Panc1 (cell line): ENCODE measurements around the gene CACNA1C. TPM values are rescaled to one million over a fixed set of nuclear protein-coding genes. Genes with fewer than 3 reads are reported as not detected.

Experiments used
- ATAC-seq: fragments of 200-7000 bp; cut with Tn5 transposase; 2 replicates; pipeline ENCODE4 v1.9.1; 2020; ENCODE audit warnings: mild to moderate bottlenecking, moderate library complexity
- BruUV-seq: library from RNA; stranded (reverse); fragments of 400-500 nt; replicated peaks from 2 replicates; lab custom pipeline; 2021; lab: Mats Ljungman, UMichigan
- CTCF ChIA-PET: fragments of 300-600 bp; sonication (Branson Sonifier 250); formaldehyde crosslinking; loops from one replicate; lab custom pipeline; 2022; ENCODE audit warnings: antibody characterized with exemption; lab: Charles Lee
- POLR2A ChIA-PET: fragments of 300-600 bp; sonication (Branson Sonifier 250); formaldehyde crosslinking; loops from one replicate; lab custom pipeline; 2022; ENCODE audit warnings: antibody characterized with exemption; lab: Charles Lee
- DNase-seq: peaks from one replicate; pipeline ENCODE4 v3.0.0-alpha.2; 2010; ENCODE audit warnings: low read depth, low spot score
- H3K27ac ChIP-seq: 2 replicates; pipeline ENCODE4 v1.5.1; 2011; ENCODE audit warnings: mild to moderate bottlenecking, low read length, inconsistent platforms
- H3K27me3 ChIP-seq: fragments of 200-500 bp; sonication (Bioruptor generic); 2 replicates; pipeline ENCODE4 v1.6.0; 2014; ENCODE audit warnings: low read length, inconsistent platforms; ENCODE audit not compliant: control insufficient read depth, insufficient read depth
- H3K36me3 ChIP-seq: fragments of 200-500 bp; sonication (Bioruptor generic); 2 replicates; pipeline ENCODE4 v1.5.1; 2014; ENCODE audit warnings: inconsistent platforms, mild to moderate bottlenecking, low read length, moderate library complexity; ENCODE audit not compliant: control insufficient read depth, insufficient read depth
- H3K4me1 ChIP-seq: 2 replicates; pipeline ENCODE4 v1.5.1; 2011; ENCODE audit warnings: inconsistent platforms, mild to moderate bottlenecking, low read length, moderate library complexity; ENCODE audit not compliant: control insufficient read depth, insufficient read depth
- H3K4me3 ChIP-seq, 2 experiments: 2 replicates each; pipeline ENCODE4 v1.5.1; 2011 to 2012; ENCODE audit warnings: low read depth in 2 of 2, low read length in 2 of 2, mild to moderate bottlenecking in 2 of 2, inconsistent platforms in 1 of 2, moderate library complexity in 1 of 2
- H3K9me3 ChIP-seq: fragments of 200-500 bp; sonication (Bioruptor generic); 2 replicates; pipeline ENCODE4 v1.5.1; 2014; ENCODE audit warnings: low read depth, mild to moderate bottlenecking, inconsistent platforms, low read length, moderate library complexity; ENCODE audit not compliant: control insufficient read depth, insufficient read depth
- CTCF ChIP-seq: fragments of 450-650 bp; IDR thresholded peaks from 2 replicates; pipeline ENCODE4 v1.5.1; 2017; ENCODE audit warnings: mild to moderate bottlenecking
- POLR2AphosphoS5 ChIP-seq: IDR thresholded peaks from 2 replicates; pipeline ENCODE4 v1.6.1; 2012; ENCODE audit warnings: mild to moderate bottlenecking, low read depth, low read length, moderate library complexity
- REST ChIP-seq, 2 experiments: IDR thresholded peaks; 2 replicates each; pipeline ENCODE4 v1.6.1; 2011 to 2012; ENCODE audit warnings: low read depth in 2 of 2, control low read depth in 1 of 2, low read length in 1 of 2, mild to moderate bottlenecking in 1 of 2, moderate library complexity in 1 of 2; ENCODE audit not compliant: insufficient read depth in 1 of 2
- SIN3A ChIP-seq: IDR thresholded peaks from 2 replicates; pipeline ENCODE4 v1.6.1; 2012; ENCODE audit warnings: low read depth, mild to moderate bottlenecking, low read length, moderate library complexity, borderline replicate concordance; ENCODE audit not compliant: insufficient read depth
- TCF7L2 ChIP-seq: IDR thresholded peaks from 2 replicates; pipeline ENCODE4 v1.6.1; 2011; ENCODE audit warnings: mild to moderate bottlenecking, low read depth, low read length, inconsistent platforms
- in situ Hi-C: cut with HindIII; loops from 2 replicates; pipeline ENCODE4 v1.10.0; 2016; ENCODE audit warnings: low sequenced_read_pairs, low pct_unique_long_range_greater_than_20kb
- intact Hi-C: fragments of 100-400 bp; cut with micrococcal nuclease; formaldehyde crosslinking; loops from one replicate; pipeline ENCODE4 v1.10.0; 2022; ENCODE audit not compliant: unreplicated experiment
- total RNA-seq: library from RNA; stranded (reverse); gene quantifications from one replicate; pipeline ENCODE4 v1.2.1, GENCODE V29; 2021; ENCODE audit not compliant: unreplicated experiment

CACNA1C gene
- total RNA-seq, 1 experiment from 2014 or later = 0.03 TPM

- Histone ChIP-seq H3K27me3 (peaks cover 2% of the 10 kb centered on the region; the same call in 1 of the 2 replicates), H3K36me3 (no peaks in the 10 kb centered on the region), H3K27ac (no peak overlapping the region), H3K9me3 (no peaks in the 10 kb centered on the region), H3K4me1 (no peaks in the 10 kb centered on the region), H3K4me3 (no peak overlapping the region)
- ChIA-PET CTCF (interaction anchor here (0.6 to 0.7 kb wide), 2 partner anchors 220 to 251 kb away, joined by 3 read pairs; no protein-coding TSS in a partner anchor), POLR2A (no interaction called here)
- in situ Hi-C loops (no loop called here), intact Hi-C loops (no loop called here)
- ATAC-seq = no peak
- TF ChIP-seq TCF7L2 (no peak), SIN3A (no peak), REST (IDR thresholded peaks at IDR 0.05; ENCODE audit: insufficient read depth in 1 of 2, low read depth in 2 of 2, low read length in 1 of 2) (no peak), CTCF (no peak), POLR2AphosphoS5 (no peak)
- DNase-seq = no peak
- no TSS peak for BruUV-seq
Measured at GRCh38 chr12:2580821-2581220, 528.0 kb downstream of the CACNA1C start.

GRCh38 chr12:2581293-2582045 is 528.7 kb downstream of the CACNA1C start:
- POLR2A ChIA-PET = no interaction called here
- no TSS peak for BruUV-seq
- Histone ChIP-seq H3K9me3 (no peaks in the 10 kb centered on the region), H3K27me3 (peaks cover 2% of the 10 kb centered on the region; the same call in 1 of the 2 replicates), H3K36me3 (no peaks in the 10 kb centered on the region), H3K4me1 (no peaks in the 10 kb centered on the region), H3K4me3 (no peak overlapping the region), H3K27ac (no peak overlapping the region)
- CTCF ChIA-PET = interaction anchor here (0.7 kb wide), 1 partner anchor 220 kb away, joined by 3 read pairs; no protein-coding TSS in a partner anchor
- intact Hi-C loops = no loop called here
- no peak for TF ChIP-seq TCF7L2
- no peak for TF ChIP-seq REST (IDR thresholded peaks at IDR 0.05; ENCODE audit: insufficient read depth in 1 of 2, low read depth in 2 of 2, low read length in 1 of 2)
- TF ChIP-seq CTCF = no peak
- in situ Hi-C loops = no loop called here
- DNase-seq = no peak
- ATAC-seq = no peak
